GM21528 (cell line): ENCODE measurements around the gene GYS2.
"Not testable (repeated sequence)": the region's sequence is repeated elsewhere in the genome, so short reads cannot be mapped to it uniquely, and the experiment has no call there.

Experiments
- ATAC-seq: cut with Tn5 transposase; IDR thresholded peaks from one replicate; pipeline ENCODE4 v1.9.1; 2021; ENCODE audit warnings: mild to moderate bottlenecking, moderate library complexity; ENCODE audit not compliant: unreplicated experiment, low FRiP score

Gene GYS2

DNA sequence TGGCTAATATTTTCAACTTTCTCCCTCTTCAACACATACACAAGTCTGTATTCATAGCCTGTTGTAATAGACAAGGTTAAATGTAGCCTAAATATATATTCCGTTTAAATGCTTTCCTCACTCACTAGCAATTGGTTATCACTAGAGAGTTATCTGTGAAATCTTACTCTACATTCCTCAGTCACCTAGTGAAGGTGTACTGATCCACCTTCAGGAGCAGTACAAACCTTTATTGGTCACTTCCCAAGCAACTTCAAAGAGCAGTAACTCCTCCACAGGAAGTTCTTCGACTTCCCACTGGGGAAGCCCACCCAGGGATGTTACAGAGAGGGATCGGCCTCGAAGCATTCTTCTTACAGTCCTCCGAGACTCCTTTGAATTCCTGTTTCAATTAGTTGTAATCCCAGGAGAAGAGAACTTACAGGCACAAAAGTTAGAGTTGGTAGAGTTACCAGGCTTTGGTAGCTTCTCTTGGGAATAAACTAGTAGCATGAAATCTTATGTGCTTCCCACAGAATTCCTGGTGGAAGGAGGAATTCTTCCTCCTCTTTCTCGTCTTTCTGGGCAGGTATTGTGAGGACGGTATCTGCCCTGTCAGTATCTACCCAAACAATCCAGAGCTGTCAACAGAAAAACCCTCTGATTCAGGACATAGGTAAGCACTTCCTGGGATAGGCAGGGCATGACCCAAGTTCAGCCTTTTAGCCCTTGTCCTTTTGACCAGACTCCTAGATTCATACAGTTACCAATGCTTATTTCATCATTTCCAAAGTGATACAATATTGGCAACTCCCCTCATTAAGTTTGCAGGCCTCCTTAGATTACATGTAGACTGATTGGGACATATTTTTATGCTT lies at the start of gene GYS2:
Gene GYS2 (minus strand): TSS at position 603 of the 857 bp plus-strand sequence. CDS start 255 bp downstream, at position 348.
- no peak for ATAC-seq

DNA sequence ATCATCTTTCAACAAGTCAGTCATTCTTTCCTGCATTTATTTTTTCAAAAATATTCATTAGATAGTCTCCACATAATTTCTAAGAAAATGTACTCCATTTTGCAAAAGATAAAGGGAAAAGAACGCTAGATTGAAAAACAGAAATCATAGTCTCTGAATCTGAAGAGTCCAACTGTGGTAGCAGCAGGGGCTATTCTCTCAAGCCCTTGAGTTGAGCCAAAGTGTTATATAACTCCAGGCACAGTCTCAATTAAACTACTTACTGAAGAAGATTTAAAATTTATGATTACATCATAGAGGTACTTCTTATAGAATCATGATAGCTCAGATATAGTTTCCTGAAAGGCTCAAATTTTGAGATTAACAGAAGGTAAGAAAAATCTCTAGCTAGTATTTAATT lies 47.2 kb upstream of the GYS2 start:
- no peak for ATAC-seq

DNA sequence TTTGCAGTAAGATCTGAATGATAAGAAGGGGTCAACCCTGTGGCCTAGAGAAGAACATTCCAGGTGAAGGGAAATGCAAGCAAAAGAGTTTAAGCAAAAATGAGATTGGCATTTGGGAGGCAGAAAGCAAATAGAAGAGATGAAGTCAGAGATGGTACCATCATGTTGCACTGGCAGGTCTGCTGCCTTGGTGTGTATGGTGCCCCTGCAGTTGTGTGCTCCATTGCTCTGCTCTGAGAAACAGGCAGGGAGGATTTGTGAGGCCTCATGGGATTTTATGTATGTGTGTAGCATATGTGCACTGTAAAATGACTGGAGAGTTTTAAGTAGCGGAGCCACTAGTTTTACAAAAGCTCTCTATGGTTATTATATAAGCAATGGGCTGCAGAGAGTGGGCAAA lies 46.4 kb upstream of the GYS2 start:
- no peak for ATAC-seq

DNA sequence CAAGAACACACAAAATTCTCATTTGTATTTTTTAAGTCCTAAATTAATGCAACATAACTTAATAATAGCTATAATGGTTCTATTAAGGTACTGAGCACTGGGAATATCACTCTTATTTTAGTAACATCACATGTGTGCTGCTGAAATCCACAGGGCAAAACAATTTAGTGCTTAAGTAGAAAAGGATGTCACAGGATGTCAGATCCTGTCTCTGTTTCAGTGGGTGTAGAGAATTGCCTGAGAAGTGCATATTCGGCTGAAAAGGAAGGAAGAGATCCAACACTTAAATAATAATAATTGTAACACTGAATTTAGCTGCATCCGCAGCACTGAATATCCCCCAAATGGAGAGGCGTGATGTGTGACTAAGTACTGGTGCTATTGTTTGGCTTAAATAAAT lies 44.4 kb upstream of the GYS2 start:
- no peak for ATAC-seq

GRCh38 chr12:21648378-21648777 lies 43.7 kb upstream of the GYS2 start:
- no peak for ATAC-seq

- no peak for ATAC-seq
Observed at GRCh38 chr12:21647179-21647578, 42.5 kb upstream of the GYS2 start.

- not testable (repeated sequence) for ATAC-seq
Observed at GRCh38 chr12:21645041-21645500, 40.4 kb upstream of the GYS2 start.

DNA sequence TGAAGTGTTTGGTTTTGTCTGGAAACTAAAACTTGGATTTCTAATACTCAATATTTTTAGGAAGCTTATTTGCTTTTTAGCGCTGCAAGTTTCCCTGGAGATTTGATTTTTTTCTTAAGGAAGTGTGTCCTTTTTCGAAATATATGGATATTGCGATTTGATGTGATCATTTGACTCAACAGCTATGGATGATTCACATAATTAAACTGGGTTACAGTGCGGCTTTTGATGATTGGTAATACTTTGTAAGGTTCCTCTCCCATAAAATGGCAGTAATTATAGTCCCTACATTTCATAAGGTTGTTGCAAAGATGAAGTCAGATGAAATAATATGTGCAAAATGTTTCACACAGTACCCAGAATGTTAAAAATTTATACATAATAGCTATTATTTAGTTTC lies 39.9 kb upstream of the GYS2 start:
- ATAC-seq, result no peak

- ATAC-seq, result no peak
Observed at GRCh38 chr12:21643758-21644157, 39.1 kb upstream of the GYS2 start.

DNA sequence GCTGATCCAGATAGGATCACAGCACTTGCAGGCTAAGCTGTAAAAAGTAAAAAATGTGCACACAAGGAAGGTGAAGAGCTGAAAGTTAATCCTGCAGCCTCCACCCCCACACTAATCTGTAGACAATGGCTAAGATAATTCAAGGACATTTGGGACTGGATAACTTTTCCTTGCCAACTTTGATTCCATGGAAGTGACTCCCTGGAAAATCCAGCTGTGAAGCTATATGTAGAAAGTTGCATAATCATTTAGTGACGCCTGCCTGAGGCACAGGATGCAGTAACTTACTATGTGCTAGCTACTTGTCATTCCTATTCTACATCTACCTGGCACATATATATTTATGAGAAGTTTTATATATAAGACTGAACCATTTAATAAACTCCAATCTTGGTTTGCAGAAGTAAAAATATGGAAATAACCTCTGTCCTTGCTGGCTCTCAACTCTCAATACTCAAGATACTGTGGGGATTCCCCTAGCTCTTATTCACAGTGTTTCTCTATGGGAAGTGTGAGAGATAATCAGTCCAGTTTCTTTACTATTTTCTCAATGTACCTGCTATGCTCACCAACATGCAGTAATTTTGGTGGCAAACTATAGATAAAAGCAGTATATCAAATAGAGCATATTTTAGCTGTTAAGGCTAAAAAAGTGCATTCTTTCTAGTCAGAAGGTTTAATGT lies 38.2 kb upstream of the GYS2 start:
- ATAC-seq, result no peak

GRCh38 chr12:21638054-21638891 lies 33.6 kb upstream of the GYS2 start:
- no peak for ATAC-seq

DNA sequence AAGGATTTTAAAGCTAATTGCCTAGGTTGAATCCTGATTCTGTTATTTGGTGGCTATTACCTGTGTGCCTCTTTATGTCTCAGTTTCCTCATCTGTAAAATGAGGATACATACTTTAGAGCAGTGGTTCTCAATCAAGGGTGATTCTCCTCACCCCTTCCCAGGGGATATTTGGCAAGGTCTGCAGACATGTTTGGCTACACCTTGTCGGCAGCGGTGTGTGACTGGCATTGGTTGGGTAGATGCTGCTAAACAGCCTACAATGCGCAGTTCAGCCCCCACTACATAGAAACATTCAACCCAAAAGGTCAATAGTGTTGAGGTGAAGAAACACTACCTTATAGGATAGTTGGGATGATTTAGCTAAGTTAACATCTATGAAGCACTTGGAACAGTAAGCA lies 29.6 kb upstream of the GYS2 start:
- ATAC-seq, result no peak

- ATAC-seq, result no peak
Observed at GRCh38 chr12:21631367-21631766, 26.7 kb upstream of the GYS2 start.

- no peak for ATAC-seq
Observed at GRCh38 chr12:21627924-21628323, 23.3 kb upstream of the GYS2 start.

- ATAC-seq, result no peak
Observed at GRCh38 chr12:21618566-21618965, 13.9 kb upstream of the GYS2 start.

GRCh38 chr12:21617030-21617429 lies 12.4 kb upstream of the GYS2 start:
- no peak for ATAC-seq

DNA sequence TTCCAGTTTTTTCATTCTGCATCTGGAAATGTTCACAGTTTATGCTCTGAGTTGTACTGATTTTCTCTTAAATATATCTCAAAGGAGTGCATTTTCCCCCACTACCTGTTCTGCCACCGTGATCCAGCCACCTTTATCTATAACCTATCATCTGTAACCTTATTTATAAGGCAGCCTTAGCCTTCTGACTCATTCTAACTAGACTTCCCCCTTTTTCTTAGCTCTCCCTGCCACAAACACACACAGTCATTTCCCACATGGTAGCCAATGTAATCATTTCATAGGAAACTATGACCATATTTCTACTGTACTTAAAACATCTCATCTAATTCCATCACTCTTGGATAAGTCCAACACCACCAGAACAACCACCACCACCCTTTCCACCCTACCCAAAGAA lies 10.8 kb upstream of the GYS2 start:
- no peak for ATAC-seq

- ATAC-seq, result no peak
Observed at GRCh38 chr12:21614506-21614905, 9.9 kb upstream of the GYS2 start.

GRCh38 chr12:21613931-21614330 lies 9.3 kb upstream of the GYS2 start:
- ATAC-seq, result no peak

DNA sequence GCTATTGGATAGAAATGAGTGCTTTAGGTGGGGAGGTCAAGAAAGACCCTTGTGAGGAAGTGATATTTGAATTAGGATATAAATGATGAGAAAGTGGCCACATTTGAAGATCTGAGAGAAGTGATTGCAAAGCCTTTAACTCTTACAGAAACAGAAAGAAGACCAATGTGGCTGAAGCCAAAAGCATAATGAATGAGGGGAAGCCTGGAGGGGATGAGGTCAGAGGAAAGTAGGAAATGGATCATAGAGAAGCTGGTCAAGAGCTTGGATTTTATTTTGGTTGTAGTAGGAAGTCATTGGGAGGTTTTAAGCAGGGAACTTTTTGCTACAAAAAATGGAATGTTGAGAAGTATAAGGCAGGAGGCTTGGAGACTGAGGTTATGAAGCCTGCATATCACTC lies 3.5 kb upstream of the GYS2 start:
- no peak for ATAC-seq

- no peak for ATAC-seq
Observed at GRCh38 chr12:21607701-21608100, 3.1 kb upstream of the GYS2 start.
